ENCODE data around the gene PTPRN2.
"Not testable (repeated sequence)": the region's sequence is repeated elsewhere in the genome, so short reads cannot be mapped to it uniquely, and the experiment has no call there.

Gene PTPRN2

GRCh38 chr7:157996359-157997079 is 591.1 kb downstream of the PTPRN2 start:
- no peak for DNase-seq

- no peak for DNase-seq
Measured at GRCh38 chr7:157995815-157996214, 591.8 kb downstream of the PTPRN2 start.

GRCh38 chr7:157994319-157994718 is 593.3 kb downstream of the PTPRN2 start:
- no peak for DNase-seq

GRCh38 chr7:157993406-157994105 is 594.1 kb downstream of the PTPRN2 start:
- no peak for DNase-seq

GRCh38 chr7:157992511-157993160 is 595.0 kb downstream of the PTPRN2 start:
- DNase-seq: no peak

- DNase-seq: no peak
Measured at GRCh38 chr7:157991761-157992160, 595.9 kb downstream of the PTPRN2 start.

GRCh38 chr7:157991351-157991750 is 596.3 kb downstream of the PTPRN2 start:
- DNase-seq: no peak

- DNase-seq: no peak
Measured at GRCh38 chr7:157990881-157991250, 596.8 kb downstream of the PTPRN2 start.

- DNase-seq: no peak
Measured at GRCh38 chr7:157990226-157990880, 597.3 kb downstream of the PTPRN2 start.

- DNase-seq: no peak
Measured at GRCh38 chr7:157989589-157989988, 598.0 kb downstream of the PTPRN2 start.

GRCh38 chr7:157987906-157988305 is 599.7 kb downstream of the PTPRN2 start:
- DNase-seq: no peak

- DNase-seq: no peak
Measured at GRCh38 chr7:157986051-157986450, 601.6 kb downstream of the PTPRN2 start.

- DNase-seq: no peak
Measured at GRCh38 chr7:157985636-157986035, 602.0 kb downstream of the PTPRN2 start.

GRCh38 chr7:157984423-157985163 is 603.0 kb downstream of the PTPRN2 start:
- DNase-seq: no peak

GRCh38 chr7:157983502-157984422 is 603.9 kb downstream of the PTPRN2 start:
- no peak for DNase-seq

GRCh38 chr7:157981778-157982177 is 605.8 kb downstream of the PTPRN2 start:
- no peak for DNase-seq

GRCh38 chr7:157980774-157981173 is 606.8 kb downstream of the PTPRN2 start:
- no peak for DNase-seq

GRCh38 chr7:157980341-157980731 is 607.3 kb downstream of the PTPRN2 start:
- not testable (repeated sequence) for DNase-seq

- DNase-seq: peak; percentile 36
Measured at GRCh38 chr7:157979636-157980340, 607.8 kb downstream of the PTPRN2 start.

- no peak for DNase-seq
Measured at GRCh38 chr7:157978766-157979165, 608.9 kb downstream of the PTPRN2 start.
